Measurements from ENCODE around the gene TENT4A. TPM values are rescaled to one million over a fixed set of nuclear protein-coding genes. Genes with fewer than 3 reads are reported as not detected.

The TENT4A gene
- total RNA-seq, 1 experiment from 2014 or later, result 25.6 TPM

DNA sequence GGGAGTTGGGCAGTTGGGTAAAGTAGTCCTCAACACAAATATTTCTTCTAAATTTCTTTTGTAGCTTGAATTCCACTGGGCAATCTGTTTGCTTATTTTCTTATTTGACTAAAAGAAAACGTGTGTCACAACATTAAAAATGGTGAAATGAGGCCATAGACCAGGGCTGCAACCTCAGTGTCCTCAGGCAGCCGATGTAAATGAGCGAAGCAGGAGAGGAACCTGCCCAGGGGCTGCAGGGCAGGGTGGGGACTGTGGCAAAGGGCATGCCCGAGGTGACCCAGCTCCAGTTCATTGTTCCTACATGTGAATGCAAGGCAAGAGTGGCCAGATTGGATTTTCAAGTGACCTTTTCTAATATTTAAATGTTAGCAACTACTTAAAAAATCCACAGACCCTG lies 74.7 kb downstream of the TENT4A start:
- Histone ChIP-seq H4K91ac (ENCODE audit: insufficient read length, low read depth, low read length) (no peak overlapping the region), H3K4me2 (ENCODE audit: insufficient read depth, insufficient read length, low read length) (no peak overlapping the region), H3K9me3 (ENCODE audit: control insufficient read depth, low read depth, low read length) (no peaks in the 10 kb centered on the region), H2BK12ac (ENCODE audit: insufficient read length, low read depth, low read length) (no peak overlapping the region), H3K14ac (ENCODE audit: insufficient read depth, low read length) (no peak overlapping the region), H3K27ac (ENCODE audit: insufficient read length, low read depth, low read length) (no peak overlapping the region), H2BK15ac (ENCODE audit: low read depth, low read length) (no peak overlapping the region), H4K5ac (ENCODE audit: insufficient read length, low read depth, low read length) (no peak overlapping the region), H3K56ac (ENCODE audit: insufficient read length, low read depth, low read length) (no peak overlapping the region), H3K27me3 (ENCODE audit: insufficient read depth, low read length) (no peaks in the 10 kb centered on the region), H3K9ac (ENCODE audit: extremely low read depth, insufficient read length, low read length) (no peak overlapping the region), H3K23ac (ENCODE audit: insufficient read length, low read depth, low read length) (no peak overlapping the region), H2AK5ac (ENCODE audit: insufficient read length, low read length) (no peak overlapping the region), H2AFZ (ENCODE audit: low read length) (no peak overlapping the region), H3K4ac (ENCODE audit: low read depth, low read length) (no peak overlapping the region), H2BK5ac (ENCODE audit: insufficient read length, low read length) (no peak overlapping the region), H4K8ac (replicated peaks; ENCODE audit: insufficient read length, low read depth, low read length) (no peak overlapping the region), H3K23me2 (ENCODE audit: insufficient read length, low read depth, low read length, poor library complexity, severe bottlenecking) (no peaks in the 10 kb centered on the region), H3K79me1 (ENCODE audit: insufficient read depth, low read depth, low read length, poor library complexity, severe bottlenecking) (no peaks in the 10 kb centered on the region), H2BK20ac (ENCODE audit: low read depth, low read length, poor library complexity, severe bottlenecking) (no peak overlapping the region), H3T11ph (ENCODE audit: low read length) (no peak overlapping the region), H3K4me1 (ENCODE audit: insufficient read depth, low read length) (no peaks in the 10 kb centered on the region), H2BK120ac (ENCODE audit: low read depth, low read length, poor library complexity, severe bottlenecking) (no peak overlapping the region), H4K20me1 (ENCODE audit: control insufficient read depth, insufficient read depth, insufficient read length) (no peaks in the 10 kb centered on the region), H3K18ac (ENCODE audit: insufficient read length, low read depth, low read length) (no peak overlapping the region), H3K79me2 (ENCODE audit: insufficient read depth, low read length) (no peaks in the 10 kb centered on the region)
- H3K36me3 Mint-ChIP-seq (ENCODE audit: insufficient read depth in 1 of 3, low read depth in 3 of 3), result no peaks in the 10 kb centered on the region
- peaks cover 10% of the 10 kb centered on the region for H3K27me3 Mint-ChIP-seq (ENCODE audit: low read depth)
- TF ChIP-seq, protein P1, sequence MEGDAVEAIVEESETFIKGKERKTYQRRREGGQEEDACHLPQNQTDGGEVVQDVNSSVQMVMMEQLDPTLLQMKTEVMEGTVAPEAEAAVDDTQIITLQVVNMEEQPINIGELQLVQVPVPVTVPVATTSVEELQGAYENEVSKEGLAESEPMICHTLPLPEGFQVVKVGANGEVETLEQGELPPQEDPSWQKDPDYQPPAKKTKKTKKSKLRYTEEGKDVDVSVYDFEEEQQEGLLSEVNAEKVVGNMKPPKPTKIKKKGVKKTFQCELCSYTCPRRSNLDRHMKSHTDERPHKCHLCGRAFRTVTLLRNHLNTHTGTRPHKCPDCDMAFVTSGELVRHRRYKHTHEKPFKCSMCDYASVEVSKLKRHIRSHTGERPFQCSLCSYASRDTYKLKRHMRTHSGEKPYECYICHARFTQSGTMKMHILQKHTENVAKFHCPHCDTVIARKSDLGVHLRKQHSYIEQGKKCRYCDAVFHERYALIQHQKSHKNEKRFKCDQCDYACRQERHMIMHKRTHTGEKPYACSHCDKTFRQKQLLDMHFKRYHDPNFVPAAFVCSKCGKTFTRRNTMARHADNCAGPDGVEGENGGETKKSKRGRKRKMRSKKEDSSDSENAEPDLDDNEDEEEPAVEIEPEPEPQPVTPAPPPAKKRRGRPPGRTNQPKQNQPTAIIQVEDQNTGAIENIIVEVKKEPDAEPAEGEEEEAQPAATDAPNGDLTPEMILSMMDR (conservative IDR thresholded peaks at IDR 0.05), result no peak
- H3K27ac Mint-ChIP-seq, result no peak overlapping the region
- no peak overlapping the region for H3K4me3 Mint-ChIP-seq
- no peaks in the 10 kb centered on the region for H3K9me3 Mint-ChIP-seq
- H3K4me1 Mint-ChIP-seq, result peaks cover 0 to 8% of the 10 kb centered on the region in 2 experiments
- no peak for DNase-seq
- no CpG with 5 or more reads among the region's 4 CpGs for WGBS (ENCODE audit: extremely low coverage, insufficient read length, low lambda C conversion rate)
